ENCODE data around the gene GGTLC1.

DNA sequence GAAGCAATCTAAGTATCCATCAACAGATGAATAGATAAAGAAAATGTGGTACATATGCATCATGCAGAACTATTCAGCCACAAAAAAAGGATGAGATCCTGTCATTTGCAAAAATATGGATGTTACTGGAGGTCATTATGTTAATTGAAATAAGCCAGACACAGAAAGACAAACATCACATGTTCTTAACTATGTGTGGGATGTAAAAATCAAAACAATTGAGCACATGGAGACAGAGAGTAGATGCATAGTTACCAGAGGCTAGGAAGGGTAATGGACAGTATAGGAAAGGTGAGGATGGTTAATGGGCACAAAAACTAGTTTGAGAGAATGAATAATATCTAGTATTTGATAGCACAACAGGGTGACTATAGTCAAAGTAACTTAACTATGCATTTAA is 26.3 kb downstream of the GGTLC1 start:
- TF ChIP-seq, protein P1, sequence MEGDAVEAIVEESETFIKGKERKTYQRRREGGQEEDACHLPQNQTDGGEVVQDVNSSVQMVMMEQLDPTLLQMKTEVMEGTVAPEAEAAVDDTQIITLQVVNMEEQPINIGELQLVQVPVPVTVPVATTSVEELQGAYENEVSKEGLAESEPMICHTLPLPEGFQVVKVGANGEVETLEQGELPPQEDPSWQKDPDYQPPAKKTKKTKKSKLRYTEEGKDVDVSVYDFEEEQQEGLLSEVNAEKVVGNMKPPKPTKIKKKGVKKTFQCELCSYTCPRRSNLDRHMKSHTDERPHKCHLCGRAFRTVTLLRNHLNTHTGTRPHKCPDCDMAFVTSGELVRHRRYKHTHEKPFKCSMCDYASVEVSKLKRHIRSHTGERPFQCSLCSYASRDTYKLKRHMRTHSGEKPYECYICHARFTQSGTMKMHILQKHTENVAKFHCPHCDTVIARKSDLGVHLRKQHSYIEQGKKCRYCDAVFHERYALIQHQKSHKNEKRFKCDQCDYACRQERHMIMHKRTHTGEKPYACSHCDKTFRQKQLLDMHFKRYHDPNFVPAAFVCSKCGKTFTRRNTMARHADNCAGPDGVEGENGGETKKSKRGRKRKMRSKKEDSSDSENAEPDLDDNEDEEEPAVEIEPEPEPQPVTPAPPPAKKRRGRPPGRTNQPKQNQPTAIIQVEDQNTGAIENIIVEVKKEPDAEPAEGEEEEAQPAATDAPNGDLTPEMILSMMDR (conservative IDR thresholded peaks at IDR 0.05; ENCODE audit: low read depth, low read length): no peak
- no peak for TF ChIP-seq EZH2 (IDR thresholded peaks at IDR 0.05; ENCODE audit: borderline replicate concordance, low read depth, low read length, poor library complexity, severe bottlenecking)
